Lung (tissue), 12 donors: ENCODE results near the gene PDE3B. TPM values are rescaled to one million over a fixed set of nuclear protein-coding genes. Genes with fewer than 3 reads are reported as not detected.

ENCODE experiments used
- ATAC-seq: fragments of 200-7000 bp; cut with Tn5 transposase; one replicate; pipeline ENCODE4 v1.9.1; 2020; ENCODE audit warnings: moderate number of reproducible peaks; ENCODE audit not compliant: insufficient read depth, low FRiP score
- DNase-seq, 3 donors: peaks; one replicate each; pipeline ENCODE4 v3.0.0-alpha.2; 2013 to 2017
- H3K27ac ChIP-seq, 2 donors: one replicate each; pipeline ENCODE4 v1.5.1; 2013; ENCODE audit warnings: mild to moderate bottlenecking in 2 of 2, moderate library complexity in 2 of 2, control low read depth in 1 of 2, inconsistent platforms in 1 of 2, low read depth in 1 of 2, low read length in 1 of 2
- H3K27me3 ChIP-seq, 3 donors: one replicate each; pipeline ENCODE4 v1.5.1; 2013; ENCODE audit warnings: low read length in 2 of 3; ENCODE audit not compliant: control insufficient read depth in 3 of 3, insufficient read depth in 3 of 3
- H3K36me3 ChIP-seq, 4 donors: one replicate each; pipeline ENCODE4 v1.5.1; 2013; ENCODE audit warnings: low read length in 4 of 4, mild to moderate bottlenecking in 1 of 4, moderate library complexity in 1 of 4; ENCODE audit not compliant: control insufficient read depth in 4 of 4, insufficient read depth in 4 of 4
- H3K4me1 ChIP-seq, 5 donors: one replicate each; pipeline ENCODE4 v1.5.1; 2013; ENCODE audit warnings: low read length in 5 of 5, mild to moderate bottlenecking in 2 of 5, moderate library complexity in 1 of 5; ENCODE audit not compliant: control insufficient read depth in 5 of 5, insufficient read depth in 5 of 5
- H3K4me3 ChIP-seq: one replicate; pipeline ENCODE4 v1.5.1; 2013; ENCODE audit warnings: mild to moderate bottlenecking, control low read depth, moderate library complexity
- H3K9ac ChIP-seq, 2 donors: one replicate each; pipeline ENCODE4 v1.5.1; 2013; ENCODE audit warnings: low read length in 2 of 2, control low read depth in 1 of 2; ENCODE audit not compliant: insufficient read depth in 1 of 2
- H3K9me3 ChIP-seq, 4 donors: one replicate each; pipeline ENCODE4 v1.5.1; 2013; ENCODE audit warnings: low read length in 3 of 4, mild to moderate bottlenecking in 1 of 4, moderate library complexity in 1 of 4; ENCODE audit not compliant: control insufficient read depth in 4 of 4, insufficient read depth in 3 of 4
- CTCF ChIP-seq: IDR thresholded peaks from 2 replicates; pipeline ENCODE4 v1.5.1; 2012; ENCODE audit warnings: mild to moderate bottlenecking; ENCODE audit errors: control extremely low read depth, extremely low read depth
- WGBS, 2 donors: extraction: QIAGEN DNeasy Blood & Tissue Kit; methylation state at CpG; one replicate each; pipeline ENCODE4 v1.1.7; 2013; 5-methylcytosine and 5-hydroxymethylcytosine counted together
- polyA plus RNA-seq, 2 donors: library from polyadenylated mRNA; stranded (reverse); fragments of 200-250 nt; gene quantifications; one replicate each; pipeline ENCODE4 v1.2.1, GENCODE V29; 2013
- total RNA-seq, 2 donors: library from RNA; depleted of rRNA in 1 of 2; stranded (reverse); fragments of >200 nt in 1 of 2; gene quantifications; one replicate each; pipeline ENCODE4 v1.2.1, GENCODE V29; 2014 to 2021
- donor health status: control.
- donor health status: control.
- donor health status: Bipolar disorder and iron deficiency.
- donor health status: healthy.
- donor health status: DM: yes; HTN: yes; CAD: no.

Gene PDE3B
- total and polyA plus RNA-seq, 4 donors = 3.3 to 79.2 (median 11.5) TPM

GRCh38 chr11:14809466-14809865 is 165.9 kb downstream of the PDE3B start:
- H3K27ac ChIP-seq = no peak overlapping the region

DNA sequence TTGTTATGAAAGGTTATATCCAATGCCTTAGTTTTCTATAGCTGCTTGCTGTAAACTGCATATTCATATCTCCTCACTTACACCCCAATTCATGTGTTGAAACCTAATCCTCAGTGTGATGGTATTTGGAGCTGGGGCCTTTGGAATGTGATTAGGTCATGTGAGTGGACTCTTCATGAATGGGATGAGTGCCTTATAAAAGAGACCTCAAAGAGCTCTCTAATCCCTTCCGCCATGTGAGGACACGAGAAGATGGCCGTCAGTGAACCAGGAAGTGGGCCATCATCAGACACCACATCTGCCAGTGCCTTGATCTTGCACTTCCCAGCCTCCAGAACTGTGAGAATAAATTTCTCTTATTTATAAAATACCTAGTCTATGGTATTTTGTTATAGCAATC is 169.2 kb downstream of the PDE3B start:
- Histone ChIP-seq H3K9me3 (no peaks in the 10 kb centered on the region), H3K36me3 (peaks cover 0 to 4% (median 2%) of the 10 kb centered on the region in 4 donors), H3K4me1 (no peaks in the 10 kb centered on the region), H3K9ac (no peak overlapping the region), H3K27me3 (no peaks in the 10 kb centered on the region), H3K4me3 (no peak overlapping the region), H3K27ac (no peak overlapping the region)
- WGBS, 2 donors = 93 to 97% methylated on average over 3 of the region's 3 CpGs
- no peak for TF ChIP-seq CTCF
- ATAC-seq = no peak
- DNase-seq = no peak

More at GRCh38 chr11:14809466-14809865, 165.9 kb downstream of the PDE3B start:
- peaks cover 0 to 13% (median 3%) of the 10 kb centered on the region in 4 donors for H3K36me3 ChIP-seq
- no peak overlapping the region for H3K9ac ChIP-seq
- H3K9me3 ChIP-seq = no peaks in the 10 kb centered on the region
- ATAC-seq (no peak), DNase-seq (no peak)
- no peaks in the 10 kb centered on the region for H3K27me3 ChIP-seq
- TF ChIP-seq CTCF = no peak
- H3K4me3 ChIP-seq = no peak overlapping the region
- no peaks in the 10 kb centered on the region for H3K4me1 ChIP-seq

DNA sequence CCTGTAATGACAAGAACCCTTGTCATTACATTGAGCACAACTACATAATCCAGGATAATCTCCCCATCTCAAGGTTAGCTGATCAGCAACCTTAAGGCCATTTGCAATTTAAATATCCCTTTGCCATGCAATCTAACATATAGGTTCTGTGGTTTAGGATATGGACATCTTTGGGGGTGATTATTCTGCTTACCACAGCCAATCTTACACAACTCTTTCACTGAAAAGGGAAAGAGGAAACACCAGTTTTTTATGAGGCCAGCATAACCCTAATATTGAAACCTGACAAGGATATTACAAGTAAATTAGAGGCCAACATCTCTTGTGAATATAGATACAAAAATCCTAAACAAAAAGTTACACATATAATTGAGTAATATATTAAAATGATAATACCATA is 169.9 kb downstream of the PDE3B start:
- Histone ChIP-seq H3K4me3 (no peak overlapping the region), H3K9ac (no peak overlapping the region), H3K36me3 (peaks cover 0 to 4% (median 2%) of the 10 kb centered on the region in 4 donors), H3K9me3 (no peaks in the 10 kb centered on the region), H3K4me1 (no peaks in the 10 kb centered on the region), H3K27ac (no peak overlapping the region), H3K27me3 (no peaks in the 10 kb centered on the region)
- TF ChIP-seq CTCF = no peak
- ATAC-seq = no peak
- DNase-seq = no peak

GRCh38 chr11:14818779-14819178 is 175.2 kb downstream of the PDE3B start:
- no peak overlapping the region for H3K4me3 ChIP-seq
- H3K27me3 ChIP-seq = no peaks in the 10 kb centered on the region
- H3K27ac ChIP-seq = no peak overlapping the region
- no peaks in the 10 kb centered on the region for H3K4me1 ChIP-seq
- ATAC-seq = no peak
- H3K36me3 ChIP-seq = peaks cover 0 to 11% (median 5%) of the 10 kb centered on the region in 4 donors
- no peak for TF ChIP-seq CTCF
- no peaks in the 10 kb centered on the region for H3K9me3 ChIP-seq
- 88 to 90% methylated on average over 2 of the region's 2 CpGs for WGBS, 2 donors
- H3K9ac ChIP-seq = no peak overlapping the region
- no peak for DNase-seq
